Testis (tissue), 3 donors: ENCODE measurements around the gene TYROBP. TPM values are rescaled to one million over a fixed set of nuclear protein-coding genes. Genes with fewer than 3 reads are reported as not detected.
A peak's percentile ranks its signal among the peaks of the same experiment; 100 is the strongest.

Experiments
- DNase-seq: peaks from one replicate; pipeline ENCODE4 v3.0.0-alpha.2; 2019
- H3K27ac ChIP-seq, 2 donors: fragments of 200-600 bp; sonication (generic); one replicate each; pipeline ENCODE4 v1.5.1; 2019
- H3K27me3 ChIP-seq: fragments of 200-600 bp; sonication (generic); one replicate; pipeline ENCODE4 v1.5.1; 2019
- H3K36me3 ChIP-seq: fragments of 200-600 bp; sonication (generic); one replicate; pipeline ENCODE4 v1.5.1; 2017; ENCODE audit warnings: low read depth; ENCODE audit errors: missing control alignments
- H3K4me1 ChIP-seq: fragments of 200-600 bp; sonication (generic); one replicate; pipeline ENCODE4 v1.5.1; 2019
- H3K4me3 ChIP-seq, 2 donors: fragments of 200-600 bp; sonication (generic); one replicate each; pipeline ENCODE4 v1.5.1; 2017 to 2019
- H3K9me3 ChIP-seq: fragments of 200-600 bp; sonication (generic); one replicate; pipeline ENCODE4 v1.5.1; 2017
- CTCF ChIP-seq, 3 experiments: fragments of 450-650 bp in 2 of 3; fragments of 200-600 bp in 1 of 3; sonication (generic) in 1 of 3; IDR thresholded peaks; one replicate each; pipeline ENCODE4 v1.5.1; 2016 to 2019; ENCODE audit warnings: antibody characterized with exemption in 3 of 3, mild to moderate bottlenecking in 2 of 3, moderate library complexity in 1 of 3
- POLR2A ChIP-seq: fragments of 450-650 bp; IDR thresholded peaks from one replicate; pipeline ENCODE4 v1.6.1; 2017; ENCODE audit warnings: antibody characterized with exemption, mild to moderate bottlenecking, moderate library complexity
- WGBS, 2 donors: methylation state at CpG; one replicate each; pipeline ENCODE4 v1.1.5; 2018; 5-methylcytosine and 5-hydroxymethylcytosine counted together
- intact Hi-C: fragments of 100-400 bp; cut with DNase I; formaldehyde crosslinking; loops from one replicate; pipeline ENCODE4 v1.15.1; 2023; ENCODE audit warnings: low total_unique reads
- polyA plus RNA-seq: library from polyadenylated mRNA; stranded (reverse); fragments of 350-450 nt; fragmentation: Illumina TruSeq; extraction: RNeasy Lipid Tissue Mini Kit (QIAGEN cat#74804); gene quantifications from one replicate; pipeline ENCODE4 v1.2.3, GENCODE V29; 2014; ENCODE audit warnings: low read depth, low replicate concordance; ENCODE audit not compliant: insufficient read depth
- total RNA-seq, 2 donors: library from RNA; depleted of rRNA; stranded (reverse); fragments of >200 nt; gene quantifications; one replicate each; pipeline ENCODE4 v1.2.3, GENCODE V29; 2016

Gene TYROBP
- total and polyA plus RNA-seq, 3 donors from 2014 or later: 2.9 to 77.5 (median 21.7) TPM

GRCh38 chr19:35905178-35905727 is 2.8 kb downstream of the TYROBP start:
- Histone ChIP-seq H3K27me3 (no peaks in the 10 kb centered on the region), H3K4me1 (no peaks in the 10 kb centered on the region), H3K4me3 (no peak overlapping the region), H3K27ac (no peak overlapping the region), H3K36me3 (no peaks in the 10 kb centered on the region), H3K9me3 (no peaks in the 10 kb centered on the region)
- WGBS, 2 donors: 72 to 83% methylated on average over 6 of the region's 6 CpGs
- intact Hi-C loops: no loop called here
- no peak for DNase-seq
- no peak for TF ChIP-seq POLR2A
- no peak for TF ChIP-seq CTCF (IDR thresholded peaks at IDR 0.05)

- H3K27ac ChIP-seq: no peak overlapping the region
- 80 to 87% methylated on average over 10 of the region's 10 CpGs for WGBS, 2 donors
- TF ChIP-seq CTCF (IDR thresholded peaks at IDR 0.05) (no peak), POLR2A (no peak)
Observed at GRCh38 chr19:35904311-35905068, 3.6 kb downstream of the TYROBP start.

GRCh38 chr19:35903550-35904179 is 4.4 kb downstream of the TYROBP start:
- TF ChIP-seq CTCF (IDR thresholded peaks at IDR 0.05) (no peak), POLR2A (no peak)
- Histone ChIP-seq H3K36me3 (no peaks in the 10 kb centered on the region), H3K9me3 (no peaks in the 10 kb centered on the region), H3K27ac (peak overlapping the region in 1 of 2 donors; percentile 15), H3K27me3 (no peaks in the 10 kb centered on the region), H3K4me1 (no peaks in the 10 kb centered on the region), H3K4me3 (peak overlapping the region in 1 of 2 donors; percentile 18)
- intact Hi-C loops: no loop called here
- peak; percentile 75 for DNase-seq
- WGBS, 2 donors: 0 to 3% methylated on average over 5 to 24 of the region's 24 CpGs

More at GRCh38 chr19:35904311-35905068, 3.6 kb downstream of the TYROBP start:
- intact Hi-C loops: no loop called here
- Histone ChIP-seq H3K36me3 (no peaks in the 10 kb centered on the region), H3K4me1 (no peaks in the 10 kb centered on the region), H3K9me3 (no peaks in the 10 kb centered on the region), H3K4me3 (no peak overlapping the region), H3K27me3 (no peaks in the 10 kb centered on the region)
- no peak for DNase-seq

- WGBS, 2 donors: 67 to 79% methylated on average over 10 of the region's 10 CpGs
- intact Hi-C loops: no loop called here
- TF ChIP-seq CTCF (IDR thresholded peaks at IDR 0.05) (no peak), POLR2A (no peak)
- Histone ChIP-seq H3K4me3 (no peak overlapping the region), H3K9me3 (no peaks in the 10 kb centered on the region), H3K4me1 (peaks cover 7% of the 10 kb centered on the region), H3K27ac (peak overlapping the region in 1 of 2 donors; percentile 15), H3K36me3 (no peaks in the 10 kb centered on the region), H3K27me3 (no peaks in the 10 kb centered on the region)
- no peak for DNase-seq
Observed at GRCh38 chr19:35902870-35903475, 5.1 kb downstream of the TYROBP start.
